DND-41 (cell line): ENCODE data around the gene RIPOR1.

Experiments used
- ATAC-seq: fragments of 200-7000 bp; cut with Tn5 transposase; 3 replicates; pipeline ENCODE4 v1.9.1; 2021; ENCODE audit warnings: low read depth; ENCODE audit not compliant: insufficient read depth
- DNase-seq: peaks from one replicate; pipeline ENCODE4 v3.0.0-alpha.2; 2020
- H2AFZ ChIP-seq: 2 replicates; pipeline ENCODE4 v1.6.0; 2012; ENCODE audit warnings: low read depth, low read length
- H3K27ac ChIP-seq: 2 replicates; pipeline ENCODE4 v1.5.1; 2012; ENCODE audit warnings: low read length, inconsistent platforms
- H3K27me3 ChIP-seq: fragments of 200-600 bp; sonication (generic); 2 replicates; pipeline ENCODE4 v1.6.0; 2012; ENCODE audit warnings: low read length, mild to moderate bottlenecking, inconsistent platforms; ENCODE audit not compliant: insufficient read depth, poor library complexity
- H3K36me3 ChIP-seq: 2 replicates; pipeline ENCODE4 v1.5.1; 2012; ENCODE audit warnings: low read length, inconsistent platforms; ENCODE audit not compliant: insufficient read depth
- H3K4me1 ChIP-seq: 2 replicates; pipeline ENCODE4 v1.5.1; 2012; ENCODE audit warnings: mild to moderate bottlenecking, low read length; ENCODE audit not compliant: insufficient read depth
- H3K4me2 ChIP-seq: 2 replicates; pipeline ENCODE4 v1.6.0; 2012; ENCODE audit warnings: mild to moderate bottlenecking, moderate library complexity, low read length, inconsistent platforms; ENCODE audit not compliant: insufficient read depth
- H3K4me3 ChIP-seq, 2 experiments: fragments of 200-600 bp in 1 of 2; shearing (Covaris generic) in 1 of 2; 2 replicates each; pipeline ENCODE4 v1.5.1; 2012 to 2016; ENCODE audit warnings: inconsistent platforms in 2 of 2, low read length in 2 of 2, mild to moderate bottlenecking in 2 of 2, low read depth in 1 of 2, moderate library complexity in 1 of 2
- H3K79me2 ChIP-seq: 2 replicates; pipeline ENCODE4 v1.6.0; 2012; ENCODE audit warnings: low read length, inconsistent platforms; ENCODE audit not compliant: insufficient read depth
- H3K9ac ChIP-seq: 2 replicates; pipeline ENCODE4 v1.6.0; 2012; ENCODE audit warnings: low read depth, mild to moderate bottlenecking, inconsistent platforms, low read length, moderate library complexity
- H3K9me3 ChIP-seq: 2 replicates; pipeline ENCODE4 v1.5.1; 2012; ENCODE audit warnings: low read length, moderate library complexity, mild to moderate bottlenecking, inconsistent platforms; ENCODE audit not compliant: insufficient read depth, severe bottlenecking
- H4K20me1 ChIP-seq: 2 replicates; pipeline ENCODE4 v1.6.0; 2012; ENCODE audit warnings: low read length; ENCODE audit not compliant: insufficient read depth
- EZH2 ChIP-seq: IDR thresholded peaks from 3 replicates; pipeline ENCODE4 v1.6.1; 2012; ENCODE audit warnings: borderline replicate concordance, low read depth, mild to moderate bottlenecking, moderate library complexity, low read length, inconsistent platforms; ENCODE audit not compliant: severe bottlenecking
- TF ChIP-seq, protein P1 (sequence below): IDR thresholded peaks from 2 replicates; pipeline ENCODE4 v1.5.1; 2012; ENCODE audit warnings: borderline replicate concordance, low read length, moderate library complexity, mild to moderate bottlenecking; ENCODE audit not compliant: poor library complexity, severe bottlenecking; ENCODE audit errors: extremely low read depth

The RIPOR1 gene

DNA sequence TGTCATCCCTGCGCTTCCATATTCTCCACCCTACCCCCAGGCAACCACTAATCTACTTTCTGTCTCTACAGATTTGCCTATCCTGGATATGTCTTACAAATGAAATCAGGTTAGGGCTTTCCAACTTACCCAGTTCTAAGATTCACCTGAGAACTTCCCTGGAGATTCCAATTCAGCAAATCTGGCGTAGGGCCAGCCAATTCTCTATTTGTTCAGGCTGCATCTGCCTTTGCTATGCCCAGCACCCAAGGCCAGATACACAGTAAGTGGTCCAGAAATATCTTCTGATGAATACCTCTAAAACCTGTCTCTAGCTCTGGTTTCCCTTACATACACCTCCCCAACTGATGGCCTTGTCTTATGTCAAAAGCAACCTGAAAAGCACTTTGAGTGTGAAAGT lies 23.3 kb downstream of the RIPOR1 start:
- peak overlapping the region; percentile 65 for H3K27ac ChIP-seq
- no peak overlapping the region for H3K9ac ChIP-seq
- H3K36me3 ChIP-seq: no peaks in the 10 kb centered on the region
- ATAC-seq (no peak), DNase-seq (no peak)
- no peak overlapping the region for H3K4me2 ChIP-seq
- no peak overlapping the region for H2AFZ ChIP-seq
- H3K27me3 ChIP-seq: no peaks in the 10 kb centered on the region
- H3K4me3 ChIP-seq: no peak overlapping the region
- H4K20me1 ChIP-seq: no peaks in the 10 kb centered on the region
- no peak for TF ChIP-seq EZH2
- TF ChIP-seq, protein P1, sequence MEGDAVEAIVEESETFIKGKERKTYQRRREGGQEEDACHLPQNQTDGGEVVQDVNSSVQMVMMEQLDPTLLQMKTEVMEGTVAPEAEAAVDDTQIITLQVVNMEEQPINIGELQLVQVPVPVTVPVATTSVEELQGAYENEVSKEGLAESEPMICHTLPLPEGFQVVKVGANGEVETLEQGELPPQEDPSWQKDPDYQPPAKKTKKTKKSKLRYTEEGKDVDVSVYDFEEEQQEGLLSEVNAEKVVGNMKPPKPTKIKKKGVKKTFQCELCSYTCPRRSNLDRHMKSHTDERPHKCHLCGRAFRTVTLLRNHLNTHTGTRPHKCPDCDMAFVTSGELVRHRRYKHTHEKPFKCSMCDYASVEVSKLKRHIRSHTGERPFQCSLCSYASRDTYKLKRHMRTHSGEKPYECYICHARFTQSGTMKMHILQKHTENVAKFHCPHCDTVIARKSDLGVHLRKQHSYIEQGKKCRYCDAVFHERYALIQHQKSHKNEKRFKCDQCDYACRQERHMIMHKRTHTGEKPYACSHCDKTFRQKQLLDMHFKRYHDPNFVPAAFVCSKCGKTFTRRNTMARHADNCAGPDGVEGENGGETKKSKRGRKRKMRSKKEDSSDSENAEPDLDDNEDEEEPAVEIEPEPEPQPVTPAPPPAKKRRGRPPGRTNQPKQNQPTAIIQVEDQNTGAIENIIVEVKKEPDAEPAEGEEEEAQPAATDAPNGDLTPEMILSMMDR: no peak
- H3K9me3 ChIP-seq: no peaks in the 10 kb centered on the region
- peaks cover 40% of the 10 kb centered on the region; the same call in 1 of the 2 replicates for H3K79me2 ChIP-seq
- peaks cover 69% of the 10 kb centered on the region for H3K4me1 ChIP-seq

DNA sequence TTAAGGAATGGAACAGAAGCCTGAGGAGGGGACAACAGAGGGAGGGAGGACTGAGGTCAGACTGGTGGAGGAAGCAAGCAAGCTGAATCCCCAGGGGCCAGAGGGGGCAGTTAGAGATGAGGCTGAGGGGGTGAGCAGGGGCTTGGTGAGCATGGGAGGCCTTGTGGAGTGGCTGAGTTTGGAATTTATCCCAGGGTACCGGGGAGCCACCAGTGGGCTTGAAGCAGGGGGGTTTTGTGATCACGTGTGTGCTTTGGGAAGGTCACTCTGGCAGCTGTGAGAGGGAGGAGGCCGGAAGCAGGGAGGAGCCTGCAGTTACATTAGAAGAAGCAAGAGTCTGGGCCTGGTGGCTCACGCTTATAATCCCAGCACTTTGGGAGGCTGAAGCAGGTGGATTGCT lies 23.8 kb downstream of the RIPOR1 start:
- Histone ChIP-seq H3K4me2 (no peak overlapping the region), H3K36me3 (no peaks in the 10 kb centered on the region), H3K27me3 (no peaks in the 10 kb centered on the region), H3K9me3 (no peaks in the 10 kb centered on the region), H4K20me1 (no peaks in the 10 kb centered on the region), H3K27ac (peak overlapping the region; percentile 65), H3K79me2 (peaks cover 40% of the 10 kb centered on the region; the same call in 1 of the 2 replicates), H2AFZ (no peak overlapping the region), H3K4me1 (peaks cover 68% of the 10 kb centered on the region), H3K9ac (no peak overlapping the region), H3K4me3 (no peak overlapping the region)
- peak; percentile 26 for DNase-seq
- no peak for ATAC-seq
- no peak for TF ChIP-seq EZH2
- TF ChIP-seq, protein P1: no peak

DNA sequence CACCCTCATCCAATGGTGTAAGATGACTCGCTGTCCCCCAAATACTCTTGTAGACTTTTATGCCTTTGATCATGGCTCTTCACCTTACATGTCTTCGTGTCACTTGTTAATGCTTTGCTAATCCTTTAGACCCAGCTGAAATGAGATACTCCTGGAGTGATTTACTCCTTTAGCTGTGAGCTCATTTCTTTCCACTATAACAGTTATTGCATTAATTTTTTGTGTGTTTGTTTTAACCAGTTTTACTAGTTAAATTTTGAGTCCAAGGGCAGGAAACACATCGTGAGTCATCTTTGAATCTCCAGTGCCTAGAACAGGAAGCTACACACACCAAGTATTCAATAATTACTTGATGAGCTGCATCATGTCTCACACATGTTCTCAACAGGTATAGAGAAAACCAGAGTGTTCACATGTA lies 27.2 kb downstream of the RIPOR1 start:
- Histone ChIP-seq H3K36me3 (no peaks in the 10 kb centered on the region), H3K4me3 (no peak overlapping the region), H3K9me3 (no peaks in the 10 kb centered on the region), H3K27ac (peak overlapping the region; percentile 90), H4K20me1 (no peaks in the 10 kb centered on the region), H3K4me2 (peak overlapping the region; percentile 9), H3K4me1 (peaks cover 59% of the 10 kb centered on the region), H3K27me3 (no peaks in the 10 kb centered on the region), H2AFZ (peak overlapping the region; percentile 42), H3K79me2 (peaks cover 54% of the 10 kb centered on the region), H3K9ac (peak overlapping the region; percentile 38)
- DNase-seq (peak; percentile 22), ATAC-seq (peak; percentile 75)
- TF ChIP-seq EZH2: no peak
- TF ChIP-seq, protein P1: no peak

DNA sequence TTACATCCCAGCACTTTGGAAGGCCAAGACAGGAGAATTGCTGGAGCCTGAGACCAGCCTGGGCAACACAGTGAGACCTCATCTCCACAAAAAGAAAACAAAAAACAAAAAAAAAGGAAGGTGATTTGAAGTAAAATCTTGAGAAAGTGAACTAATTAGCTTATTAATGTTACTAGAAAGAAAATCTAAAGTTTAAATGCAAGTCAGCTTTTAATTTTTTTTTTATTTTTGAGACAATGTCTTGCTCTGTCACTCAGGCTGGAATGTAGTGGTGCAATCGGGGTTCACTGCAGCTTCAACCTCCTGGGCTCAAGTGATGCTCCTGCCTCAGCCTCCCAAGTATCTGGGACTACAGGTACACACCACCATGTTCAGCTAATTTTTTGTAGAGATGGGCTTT lies 30.2 kb downstream of the RIPOR1 start:
- no peaks in the 10 kb centered on the region for H3K9me3 ChIP-seq
- no peak for DNase-seq
- peak overlapping the region; percentile 13; the same call in 1 of the 2 replicates for H3K9ac ChIP-seq
- no peak overlapping the region for H3K4me3 ChIP-seq
- no peak for TF ChIP-seq EZH2
- TF ChIP-seq, protein P1: no peak
- no peak overlapping the region for H3K4me2 ChIP-seq
- H3K4me1 ChIP-seq: peaks cover 52% of the 10 kb centered on the region
- H3K27ac ChIP-seq: peak overlapping the region; percentile 49; the same call in 1 of the 2 replicates
- no peaks in the 10 kb centered on the region for H3K27me3 ChIP-seq
- H2AFZ ChIP-seq: no peak overlapping the region
- peaks cover 56% of the 10 kb centered on the region for H3K79me2 ChIP-seq
- no peak for ATAC-seq
- peaks cover 7% of the 10 kb centered on the region for H4K20me1 ChIP-seq
- peaks cover 10% of the 10 kb centered on the region; the same call in 1 of the 2 replicates for H3K36me3 ChIP-seq
